HCT116 (cell line): ENCODE measurements around the gene TTC1.

Experiments
- ELF1 ChIP-seq: IDR thresholded peaks from 2 replicates; pipeline ENCODE4 v1.6.1; 2012; ENCODE audit warnings: low read depth, borderline replicate concordance
- EZH2 ChIP-seq: fragments of 200-600 bp; sonication (generic); IDR thresholded peaks from 2 replicates; pipeline ENCODE4 v1.6.1; 2017; ENCODE audit warnings: antibody characterized with exemption, mixed run types
- POLR2A ChIP-seq: IDR thresholded peaks from 2 replicates; pipeline ENCODE4 v1.7.0; 2011; ENCODE audit warnings: borderline replicate concordance; ENCODE audit not compliant: insufficient read depth, insufficient read length; ENCODE audit errors: extremely low read depth
- POLR2AphosphoS5 ChIP-seq: IDR thresholded peaks from 2 replicates; pipeline ENCODE4 v1.6.1; 2011; ENCODE audit warnings: mild to moderate bottlenecking, low read depth, low read length, moderate library complexity
- SP1 ChIP-seq: IDR thresholded peaks from 2 replicates; pipeline ENCODE4 v1.6.1; 2012; ENCODE audit warnings: low read depth
- ZFX ChIP-seq: fragments of 450-650 bp; IDR thresholded peaks from 2 replicates; pipeline ENCODE4 v1.6.1; 2017
- ZNF274 ChIP-seq: fragments of 200-500 bp; sonication (Bioruptor generic); IDR thresholded peaks from 2 replicates; pipeline ENCODE4 v1.6.1; 2014; ENCODE audit warnings: mild to moderate bottlenecking, low read depth, low read length, inconsistent platforms
- TF ChIP-seq, protein P1 (sequence below), 3 experiments: fragments of 200-600 bp in 1 of 3; sonication (generic) in 1 of 3; IDR thresholded peaks in 2 of 3; conservative IDR thresholded peaks in 1 of 3; 2 replicates each; pipeline ENCODE4 v1.5.1; 2012 to 2017; ENCODE audit warnings: low read depth in 2 of 3, low read length in 2 of 3, antibody characterized with exemption in 1 of 3, borderline replicate concordance in 1 of 3, control low read depth in 1 of 3, mild to moderate bottlenecking in 1 of 3, mixed read lengths in 1 of 3, mixed run types in 1 of 3, moderate library complexity in 1 of 3; ENCODE audit not compliant: insufficient read depth in 1 of 3
- TF ChIP-seq, protein P2 (sequence below): IDR thresholded peaks from 2 replicates; pipeline ENCODE4 v1.6.1; 2011; ENCODE audit warnings: mild to moderate bottlenecking, low read length, moderate library complexity; ENCODE audit not compliant: insufficient replicate concordance; ENCODE audit errors: extremely low read depth

DNA sequence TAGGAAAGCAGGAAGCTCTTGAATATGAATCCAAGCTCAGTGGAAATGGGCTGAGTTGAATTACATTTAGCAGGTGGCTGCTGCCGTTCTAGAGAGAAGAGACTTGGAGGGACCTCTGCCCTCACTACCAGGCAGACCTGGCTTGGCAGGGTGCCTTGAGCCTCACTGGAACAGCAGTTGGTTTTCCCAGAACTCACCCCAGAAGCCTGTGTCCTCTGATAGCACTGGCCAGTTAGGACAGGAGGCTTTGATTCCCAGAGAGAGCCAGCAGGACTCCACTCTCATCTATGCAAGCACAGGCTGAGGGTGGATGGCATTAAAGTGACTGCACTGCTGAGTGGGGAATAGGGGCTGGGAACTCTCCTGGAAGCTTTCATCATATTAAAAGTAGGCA lies 55.5 kb downstream of the TTC1 start:
- TF ChIP-seq SP1 (no peak), EZH2 (no peak), POLR2AphosphoS5 (no peak), POLR2A (no peak), ELF1 (no peak), ZNF274 (no peak), ZFX (no peak)
- TF ChIP-seq, protein P1, sequence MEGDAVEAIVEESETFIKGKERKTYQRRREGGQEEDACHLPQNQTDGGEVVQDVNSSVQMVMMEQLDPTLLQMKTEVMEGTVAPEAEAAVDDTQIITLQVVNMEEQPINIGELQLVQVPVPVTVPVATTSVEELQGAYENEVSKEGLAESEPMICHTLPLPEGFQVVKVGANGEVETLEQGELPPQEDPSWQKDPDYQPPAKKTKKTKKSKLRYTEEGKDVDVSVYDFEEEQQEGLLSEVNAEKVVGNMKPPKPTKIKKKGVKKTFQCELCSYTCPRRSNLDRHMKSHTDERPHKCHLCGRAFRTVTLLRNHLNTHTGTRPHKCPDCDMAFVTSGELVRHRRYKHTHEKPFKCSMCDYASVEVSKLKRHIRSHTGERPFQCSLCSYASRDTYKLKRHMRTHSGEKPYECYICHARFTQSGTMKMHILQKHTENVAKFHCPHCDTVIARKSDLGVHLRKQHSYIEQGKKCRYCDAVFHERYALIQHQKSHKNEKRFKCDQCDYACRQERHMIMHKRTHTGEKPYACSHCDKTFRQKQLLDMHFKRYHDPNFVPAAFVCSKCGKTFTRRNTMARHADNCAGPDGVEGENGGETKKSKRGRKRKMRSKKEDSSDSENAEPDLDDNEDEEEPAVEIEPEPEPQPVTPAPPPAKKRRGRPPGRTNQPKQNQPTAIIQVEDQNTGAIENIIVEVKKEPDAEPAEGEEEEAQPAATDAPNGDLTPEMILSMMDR (IDR thresholded peaks at IDR 0.05 in 2 of 3, conservative IDR thresholded peaks at IDR 0.05 in 1 of 3; ENCODE audit: borderline replicate concordance in 1 of 3, insufficient read depth in 1 of 3, low read depth in 2 of 3, low read length in 2 of 3), result no peak
- TF ChIP-seq, protein P2, sequence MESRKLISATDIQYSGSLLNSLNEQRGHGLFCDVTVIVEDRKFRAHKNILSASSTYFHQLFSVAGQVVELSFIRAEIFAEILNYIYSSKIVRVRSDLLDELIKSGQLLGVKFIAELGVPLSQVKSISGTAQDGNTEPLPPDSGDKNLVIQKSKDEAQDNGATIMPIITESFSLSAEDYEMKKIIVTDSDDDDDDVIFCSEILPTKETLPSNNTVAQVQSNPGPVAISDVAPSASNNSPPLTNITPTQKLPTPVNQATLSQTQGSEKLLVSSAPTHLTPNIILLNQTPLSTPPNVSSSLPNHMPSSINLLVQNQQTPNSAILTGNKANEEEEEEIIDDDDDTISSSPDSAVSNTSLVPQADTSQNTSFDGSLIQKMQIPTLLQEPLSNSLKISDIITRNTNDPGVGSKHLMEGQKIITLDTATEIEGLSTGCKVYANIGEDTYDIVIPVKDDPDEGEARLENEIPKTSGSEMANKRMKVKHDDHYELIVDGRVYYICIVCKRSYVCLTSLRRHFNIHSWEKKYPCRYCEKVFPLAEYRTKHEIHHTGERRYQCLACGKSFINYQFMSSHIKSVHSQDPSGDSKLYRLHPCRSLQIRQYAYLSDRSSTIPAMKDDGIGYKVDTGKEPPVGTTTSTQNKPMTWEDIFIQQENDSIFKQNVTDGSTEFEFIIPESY, result no peak
